Tibial nerve (tissue), 3 donors: ENCODE data around the gene TOMM20.

Experiments used
- CTCF ChIP-seq, 5 experiments: fragments of 200-600 bp in 3 of 5; fragments of 450-650 bp in 2 of 5; sonication (generic) in 3 of 5; IDR thresholded peaks; one replicate each; pipeline ENCODE4 v1.5.1; 2016 to 2019; ENCODE audit warnings: antibody characterized with exemption in 5 of 5, mild to moderate bottlenecking in 3 of 5, moderate library complexity in 2 of 5
- POLR2A ChIP-seq, 2 donors: fragments of 450-650 bp; IDR thresholded peaks; one replicate each; pipeline ENCODE4 v1.6.1; 2017; ENCODE audit warnings: antibody characterized with exemption in 2 of 2, mild to moderate bottlenecking in 2 of 2, moderate library complexity in 2 of 2

GRCh38 chr1:235098547-235098946, 30.1 kb downstream of the TOMM20 start:
- TF ChIP-seq CTCF (IDR thresholded peaks at IDR 0.05): no peak
- no peak for TF ChIP-seq POLR2A (IDR thresholded peaks at IDR 0.05)
